ENCODE data around the gene SYNE1. TPM values are rescaled to one million over a fixed set of nuclear protein-coding genes. Genes with fewer than 3 reads are reported as not detected.

The SYNE1 gene
- total and polyA plus RNA-seq, 7 donors = 7.2 to 203 (median 86.4) TPM

DNA sequence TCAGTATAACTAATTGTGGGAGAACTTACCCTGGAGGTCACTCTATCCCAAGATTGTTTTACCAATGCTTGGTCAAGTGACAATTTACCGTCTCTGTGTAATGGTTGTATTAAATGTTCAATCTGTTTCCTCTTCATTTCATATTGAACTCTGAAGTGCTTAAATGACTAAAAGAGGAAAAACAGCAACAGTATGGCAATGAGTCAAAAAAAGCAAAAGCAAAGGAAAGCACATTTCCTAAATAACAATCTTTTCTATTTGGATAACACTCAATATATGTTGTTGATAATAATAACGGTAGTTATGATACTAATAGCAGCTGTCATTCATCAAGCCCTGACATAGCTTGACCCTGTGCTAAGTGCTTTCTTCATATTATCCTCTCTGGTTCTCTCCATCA lies 152.4 kb downstream of the SYNE1 start:
- no peak for TF ChIP-seq POLR2AphosphoS5 (IDR thresholded peaks at IDR 0.05)
- TF ChIP-seq POLR2A (IDR thresholded peaks at IDR 0.05) = no peak
- TF ChIP-seq, protein P1, sequence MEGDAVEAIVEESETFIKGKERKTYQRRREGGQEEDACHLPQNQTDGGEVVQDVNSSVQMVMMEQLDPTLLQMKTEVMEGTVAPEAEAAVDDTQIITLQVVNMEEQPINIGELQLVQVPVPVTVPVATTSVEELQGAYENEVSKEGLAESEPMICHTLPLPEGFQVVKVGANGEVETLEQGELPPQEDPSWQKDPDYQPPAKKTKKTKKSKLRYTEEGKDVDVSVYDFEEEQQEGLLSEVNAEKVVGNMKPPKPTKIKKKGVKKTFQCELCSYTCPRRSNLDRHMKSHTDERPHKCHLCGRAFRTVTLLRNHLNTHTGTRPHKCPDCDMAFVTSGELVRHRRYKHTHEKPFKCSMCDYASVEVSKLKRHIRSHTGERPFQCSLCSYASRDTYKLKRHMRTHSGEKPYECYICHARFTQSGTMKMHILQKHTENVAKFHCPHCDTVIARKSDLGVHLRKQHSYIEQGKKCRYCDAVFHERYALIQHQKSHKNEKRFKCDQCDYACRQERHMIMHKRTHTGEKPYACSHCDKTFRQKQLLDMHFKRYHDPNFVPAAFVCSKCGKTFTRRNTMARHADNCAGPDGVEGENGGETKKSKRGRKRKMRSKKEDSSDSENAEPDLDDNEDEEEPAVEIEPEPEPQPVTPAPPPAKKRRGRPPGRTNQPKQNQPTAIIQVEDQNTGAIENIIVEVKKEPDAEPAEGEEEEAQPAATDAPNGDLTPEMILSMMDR (IDR thresholded peaks at IDR 0.05) = no peak
- no peak for TF ChIP-seq EP300 (IDR thresholded peaks at IDR 0.05)
- H3K4me1 ChIP-seq = no peaks in the 10 kb centered on the region
- 72 to 74% methylated on average over 2 of the region's 2 CpGs for WGBS, 2 donors
- intact Hi-C loops (cut with DNase I) = no loop called here
- no peaks in the 10 kb centered on the region for H3K9me3 ChIP-seq
- no peak overlapping the region for H3K27ac ChIP-seq
- no peaks in the 10 kb centered on the region for H3K36me3 ChIP-seq
- DNase-seq = no peak
- no peaks in the 10 kb centered on the region for H3K27me3 ChIP-seq
- no peak overlapping the region for H3K4me3 ChIP-seq

DNA sequence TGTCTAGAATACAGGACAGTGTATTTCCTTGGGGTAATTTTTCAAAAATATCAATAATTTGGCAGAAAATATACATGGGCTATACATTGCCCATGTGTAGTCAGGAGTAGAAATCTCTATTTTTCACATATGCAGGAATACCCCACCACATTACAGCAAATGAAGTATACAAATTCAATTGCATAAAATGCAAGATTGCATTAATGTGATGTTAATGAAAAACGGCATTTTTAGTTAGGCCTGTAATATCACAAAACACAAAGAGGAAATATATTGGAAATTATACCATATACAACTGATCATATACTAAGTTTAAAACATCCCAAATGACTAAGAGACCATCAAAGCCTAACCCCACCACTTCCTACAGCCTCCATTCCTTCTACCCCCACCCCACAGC lies 154.9 kb downstream of the SYNE1 start:
- no peak overlapping the region for H3K4me3 ChIP-seq
- no peaks in the 10 kb centered on the region for H3K4me1 ChIP-seq
- no peaks in the 10 kb centered on the region for H3K36me3 ChIP-seq
- no peak overlapping the region for H3K27ac ChIP-seq
- no peaks in the 10 kb centered on the region for H3K9me3 ChIP-seq
- H3K27me3 ChIP-seq = no peaks in the 10 kb centered on the region
- WGBS, 2 donors = 80 to 89% methylated on average over 1 of the region's 1 CpG
- intact Hi-C loops (cut with DNase I) = no loop called here
- TF ChIP-seq POLR2A (IDR thresholded peaks at IDR 0.05) (no peak), EP300 (IDR thresholded peaks at IDR 0.05) (no peak), POLR2AphosphoS5 (IDR thresholded peaks at IDR 0.05) (no peak)
- TF ChIP-seq, protein P1 (IDR thresholded peaks at IDR 0.05) = no peak
- DNase-seq = no peak

DNA sequence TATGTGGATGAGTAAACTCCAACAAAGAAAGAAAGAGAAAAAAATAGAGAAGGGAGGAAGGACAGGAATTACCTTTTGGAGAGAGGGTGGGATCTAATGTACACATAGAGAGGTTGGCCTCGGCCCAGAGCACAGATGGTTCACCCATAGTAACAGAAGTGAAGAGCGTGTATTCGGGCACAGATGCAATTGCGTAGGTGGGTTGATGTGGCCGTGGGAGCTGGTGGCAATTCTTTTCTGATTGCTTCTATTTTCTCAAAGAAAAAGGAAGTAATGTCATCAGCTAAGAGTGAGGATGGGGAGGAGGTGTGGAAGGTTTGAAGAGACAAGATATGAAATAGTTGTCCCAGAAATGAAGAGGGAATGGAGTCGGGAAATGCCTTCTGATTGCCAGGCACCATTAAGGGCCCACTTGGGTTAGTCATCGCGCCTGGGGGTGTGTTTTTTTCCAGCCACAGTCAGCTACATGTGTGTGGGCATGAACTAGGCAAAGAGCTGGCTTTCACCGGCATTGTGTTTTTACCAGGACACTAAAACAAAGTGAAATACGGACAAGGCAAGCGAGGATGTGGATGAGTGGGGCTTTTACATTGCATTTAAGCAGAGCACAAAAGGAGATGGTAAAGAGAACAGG lies 158.7 kb downstream of the SYNE1 start:
- no peak for TF ChIP-seq EP300 (IDR thresholded peaks at IDR 0.05)
- TF ChIP-seq, protein P1 (IDR thresholded peaks at IDR 0.05) = no peak
- no peak for TF ChIP-seq POLR2AphosphoS5 (IDR thresholded peaks at IDR 0.05)
- no peaks in the 10 kb centered on the region for H3K9me3 ChIP-seq
- H3K4me1 ChIP-seq = no peaks in the 10 kb centered on the region
- WGBS, 2 donors = 90 to 92% methylated on average over 11 of the region's 11 CpGs
- no peak overlapping the region for H3K27ac ChIP-seq
- no peak for DNase-seq
- H3K27me3 ChIP-seq = no peaks in the 10 kb centered on the region
- no peak overlapping the region for H3K4me3 ChIP-seq
- no peaks in the 10 kb centered on the region for H3K36me3 ChIP-seq
- intact Hi-C loops (cut with DNase I) = no loop called here

DNA sequence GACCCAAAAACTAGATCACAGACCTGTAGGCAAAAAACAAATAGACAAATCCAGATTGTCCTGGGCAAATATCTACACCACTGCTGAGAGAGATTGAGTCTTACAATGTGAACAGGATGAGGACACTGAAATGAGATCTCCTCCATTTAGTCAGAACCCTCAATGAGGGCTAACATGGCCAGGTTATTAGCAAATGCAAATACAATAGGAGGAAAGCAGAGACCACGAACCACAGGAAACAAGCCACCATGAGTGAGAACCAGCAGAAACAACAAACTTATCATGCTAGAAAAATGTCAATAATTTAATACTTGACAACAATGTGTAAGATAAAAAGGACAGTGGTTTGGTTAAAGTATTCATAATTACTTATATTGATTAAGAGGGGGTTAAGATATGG lies 162.8 kb downstream of the SYNE1 start:
- no peaks in the 10 kb centered on the region for H3K9me3 ChIP-seq
- no peak for DNase-seq
- H3K4me3 ChIP-seq = no peak overlapping the region
- no peak overlapping the region for H3K27ac ChIP-seq
- intact Hi-C loops (cut with DNase I) = no loop called here
- H3K36me3 ChIP-seq = no peaks in the 10 kb centered on the region
- H3K27me3 ChIP-seq = no peaks in the 10 kb centered on the region
- peaks cover 0 to 10% (median 2%) of the 10 kb centered on the region in 4 donors for H3K4me1 ChIP-seq
- 59 to 65% methylated on average over 1 of the region's 1 CpG for WGBS, 2 donors
- no peak for TF ChIP-seq POLR2A (IDR thresholded peaks at IDR 0.05)
- TF ChIP-seq, protein P1 (IDR thresholded peaks at IDR 0.05) = no peak
- no peak for TF ChIP-seq POLR2AphosphoS5 (IDR thresholded peaks at IDR 0.05)
- no peak for TF ChIP-seq EP300 (IDR thresholded peaks at IDR 0.05)

DNA sequence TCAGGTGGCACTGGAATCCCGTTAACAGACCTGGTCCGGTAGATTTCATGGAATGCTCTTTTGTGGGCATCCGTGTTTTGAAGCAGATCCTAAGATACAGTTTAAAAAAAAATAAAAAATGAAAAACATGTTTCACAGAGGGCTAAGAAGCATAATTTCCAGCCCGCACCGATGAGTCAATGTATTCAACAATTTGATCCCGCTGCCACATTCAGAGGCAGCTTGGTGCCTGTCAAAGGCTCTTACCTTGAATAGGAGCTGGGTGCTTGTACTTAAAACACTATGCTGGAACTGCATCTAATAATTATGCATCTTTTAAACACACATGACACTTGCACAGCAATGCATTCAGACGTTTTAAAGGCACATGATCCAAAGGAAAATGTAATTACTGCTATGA lies 164.8 kb downstream of the SYNE1 start:
- intact Hi-C loops (cut with DNase I) = no loop called here
- Histone ChIP-seq H3K27me3 (no peaks in the 10 kb centered on the region), H3K4me3 (peak overlapping the region in 1 of 4 donors; percentile 37), H3K36me3 (no peaks in the 10 kb centered on the region), H3K4me1 (peaks cover 0 to 10% (median 2%) of the 10 kb centered on the region in 4 donors), H3K27ac (no peak overlapping the region), H3K9me3 (no peaks in the 10 kb centered on the region)
- no peak for DNase-seq
- WGBS, 2 donors = 81 to 86% methylated on average over 7 of the region's 7 CpGs
- no peak for TF ChIP-seq POLR2A (IDR thresholded peaks at IDR 0.05)

Measured in sigmoid colon (tissue), 7 donors.